HEK293 (cell line): ENCODE results near the gene PDLIM7.
A peak's percentile ranks its signal among the peaks of the same experiment; 100 is the strongest.

Experiments
- GLI4 ChIP-seq: fragments of 450-650 bp; formaldehyde crosslinking; IDR thresholded peaks from 2 replicates; pipeline ENCODE4 v1.5.1; 2016; ENCODE audit warnings: missing biosample characterization, missing genetic modification characterization
- HOXA7 ChIP-seq: sonication (generic); formaldehyde crosslinking; IDR thresholded peaks from 2 replicates; pipeline ENCODE4 v1.8.1; 2022; ENCODE audit warnings: missing genetic modification reagents, borderline replicate concordance
- KLF17 ChIP-seq: fragments of 450-650 bp; formaldehyde crosslinking; IDR thresholded peaks from 2 replicates; pipeline ENCODE4 v1.5.1; 2016; ENCODE audit warnings: missing biosample characterization, missing genetic modification characterization
- MZF1 ChIP-seq: fragments of 450-650 bp; formaldehyde crosslinking; IDR thresholded peaks from 2 replicates; pipeline ENCODE4 v1.5.1; 2017; ENCODE audit warnings: missing biosample characterization, missing genetic modification characterization, borderline replicate concordance
- PRDM1 ChIP-seq: fragments of 450-650 bp; formaldehyde crosslinking; IDR thresholded peaks from 2 replicates; pipeline ENCODE4; 2016; ENCODE audit warnings: missing biosample characterization, missing genetic modification characterization
- PRDM2 ChIP-seq: fragments of 450-650 bp; formaldehyde crosslinking; IDR thresholded peaks from 2 replicates; pipeline ENCODE4 v1.5.1; 2016; ENCODE audit warnings: missing biosample characterization, missing genetic modification characterization, borderline replicate concordance
- ZEB2 ChIP-seq: fragments of 450-650 bp; formaldehyde crosslinking; IDR thresholded peaks from 2 replicates; pipeline ENCODE4 v1.5.1; 2016; ENCODE audit warnings: missing biosample characterization, missing genetic modification characterization
- ZFP3 ChIP-seq: fragments of 450-650 bp; formaldehyde crosslinking; IDR thresholded peaks from 2 replicates; pipeline ENCODE4 v1.5.1; 2016; ENCODE audit warnings: low read depth, missing biosample characterization, missing genetic modification characterization
- ZNF157 ChIP-seq: fragments of 450-650 bp; formaldehyde crosslinking; IDR thresholded peaks from 2 replicates; pipeline ENCODE4 v1.5.1; 2016; ENCODE audit warnings: missing biosample characterization, missing genetic modification characterization
- ZNF175 ChIP-seq: fragments of 450-650 bp; formaldehyde crosslinking; IDR thresholded peaks from 2 replicates; pipeline ENCODE4 v1.5.1; 2016; ENCODE audit warnings: missing biosample characterization, missing genetic modification characterization
- ZNF18 ChIP-seq: fragments of 450-650 bp; formaldehyde crosslinking; IDR thresholded peaks from 2 replicates; pipeline ENCODE4 v1.5.1; 2016; ENCODE audit warnings: missing biosample characterization, missing genetic modification characterization
- ZNF214 ChIP-seq: fragments of 450-650 bp; formaldehyde crosslinking; IDR thresholded peaks from 2 replicates; pipeline ENCODE4 v1.5.1; 2017; ENCODE audit warnings: missing biosample characterization, mild to moderate bottlenecking, missing genetic modification characterization, borderline replicate concordance
- ZNF274 ChIP-seq, 2 experiments: fragments of 200-500 bp in 1 of 2; fragments of 450-650 bp in 1 of 2; sonication (Bioruptor generic) in 1 of 2; formaldehyde crosslinking in 1 of 2; IDR thresholded peaks; 2 replicates each; pipeline versions ENCODE4 v1.5.1 to v1.6.1; 2014 to 2016; ENCODE audit warnings: borderline replicate concordance in 1 of 2, inconsistent platforms in 1 of 2, low read length in 1 of 2, missing biosample characterization in 1 of 2, missing genetic modification characterization in 1 of 2
- ZNF280D ChIP-seq: fragments of 450-650 bp; formaldehyde crosslinking; IDR thresholded peaks from 2 replicates; pipeline ENCODE4 v1.5.1; 2016; ENCODE audit warnings: missing biosample characterization, missing genetic modification characterization
- ZNF324 ChIP-seq: fragments of 450-650 bp; formaldehyde crosslinking; IDR thresholded peaks from 2 replicates; pipeline ENCODE4 v1.5.1; 2016; ENCODE audit warnings: missing biosample characterization, missing genetic modification characterization
- ZNF350 ChIP-seq: fragments of 450-650 bp; formaldehyde crosslinking; IDR thresholded peaks from 2 replicates; pipeline ENCODE4 v1.5.0; 2017; ENCODE audit warnings: missing biosample characterization, mild to moderate bottlenecking, missing genetic modification characterization
- ZNF416 ChIP-seq: fragments of 450-650 bp; formaldehyde crosslinking; IDR thresholded peaks from 2 replicates; pipeline ENCODE4 v1.5.1; 2016; ENCODE audit warnings: missing biosample characterization, missing genetic modification characterization
- ZNF423 ChIP-seq: fragments of 450-650 bp; formaldehyde crosslinking; IDR thresholded peaks from 2 replicates; pipeline ENCODE4 v1.5.1; 2016; ENCODE audit warnings: missing biosample characterization, missing genetic modification characterization
- ZNF473 ChIP-seq: fragments of 450-650 bp; formaldehyde crosslinking; IDR thresholded peaks from 2 replicates; pipeline ENCODE4 v1.5.1; 2017; ENCODE audit warnings: missing biosample characterization, missing genetic modification characterization
- ZNF560 ChIP-seq: fragments of 450-650 bp; formaldehyde crosslinking; IDR thresholded peaks from 2 replicates; pipeline ENCODE4 v1.5.1; 2017; ENCODE audit warnings: missing biosample characterization, missing genetic modification characterization, borderline replicate concordance
- ZNF704 ChIP-seq: fragments of 450-650 bp; formaldehyde crosslinking; IDR thresholded peaks from 2 replicates; pipeline ENCODE4 v1.5.1; 2016; ENCODE audit warnings: missing biosample characterization, missing genetic modification characterization
- ZNF707 ChIP-seq: fragments of 450-650 bp; formaldehyde crosslinking; IDR thresholded peaks from 2 replicates; pipeline ENCODE4 v1.5.1; 2016; ENCODE audit warnings: missing biosample characterization, missing genetic modification characterization
- ZNF776 ChIP-seq: fragments of 450-650 bp; formaldehyde crosslinking; IDR thresholded peaks from 2 replicates; pipeline ENCODE4 v1.5.0; 2017; ENCODE audit warnings: missing biosample characterization, missing genetic modification characterization, borderline replicate concordance
- ZSCAN23 ChIP-seq: fragments of 450-650 bp; formaldehyde crosslinking; IDR thresholded peaks from 2 replicates; pipeline ENCODE4 v1.5.1; 2016; ENCODE audit warnings: missing biosample characterization, missing genetic modification characterization

PDLIM7 gene

GRCh38 chr5:177516601-177517568 is 19.5 kb upstream of the PDLIM7 start, which contains the start of gene DDX41 (continued):
- no peak for TF ChIP-seq ZNF704 (tag by site-specific recombination)
- no peak for TF ChIP-seq ZSCAN23 (tag by site-specific recombination)
- TF ChIP-seq ZNF280D (tag by site-specific recombination), result no peak
- TF ChIP-seq ZNF776 (tag by site-specific recombination), result no peak
- no peak for TF ChIP-seq ZFP3 (tag by site-specific recombination)
- TF ChIP-seq ZNF707 (tag by site-specific recombination), result no peak
- no peak for TF ChIP-seq ZNF473 (tag by site-specific recombination)
- no peak for TF ChIP-seq ZNF423 (tag by site-specific recombination)
- TF ChIP-seq ZNF274 (IDR thresholded peaks at IDR 0.05; ENCODE audit: low read length), result no peak
- no peak for TF ChIP-seq ZNF274 (tag by site-specific recombination; IDR thresholded peaks at IDR 0.05; ENCODE audit: borderline replicate concordance)
- TF ChIP-seq PRDM2 (tag by site-specific recombination), result no peak
- no peak for TF ChIP-seq ZNF560
- no peak for TF ChIP-seq GLI4 (tag by site-specific recombination)
- TF ChIP-seq ZNF416 (tag by site-specific recombination), result no peak
- no peak for TF ChIP-seq ZNF214
- TF ChIP-seq ZNF324, result peak; percentile 85; the same call in 1 of the 2 replicates
- no peak for TF ChIP-seq HOXA7 (CRISPR knock-in tag)
- TF ChIP-seq ZNF175 (tag by site-specific recombination), result no peak
- peak; percentile 93 for TF ChIP-seq KLF17 (tag by site-specific recombination)
- peak; percentile 98 for TF ChIP-seq ZEB2 (tag by site-specific recombination)
- no peak for TF ChIP-seq PRDM1
- no peak for TF ChIP-seq ZNF157 (tag by site-specific recombination)
- TF ChIP-seq ZNF18 (tag by site-specific recombination), result no peak; the same call in 1 of the 2 replicates
- no peak for TF ChIP-seq MZF1 (tag by site-specific recombination)
- no peak for TF ChIP-seq ZNF350 (tag by site-specific recombination)
